ENCODE results near the gene CA4. TPM values are rescaled to one million over a fixed set of nuclear protein-coding genes. Genes with fewer than 3 reads are reported as not detected.

The CA4 gene
- total RNA-seq, 4 donors from 2014 or later: 1.5 to 3.5 (median 2.0) TPM

DNA sequence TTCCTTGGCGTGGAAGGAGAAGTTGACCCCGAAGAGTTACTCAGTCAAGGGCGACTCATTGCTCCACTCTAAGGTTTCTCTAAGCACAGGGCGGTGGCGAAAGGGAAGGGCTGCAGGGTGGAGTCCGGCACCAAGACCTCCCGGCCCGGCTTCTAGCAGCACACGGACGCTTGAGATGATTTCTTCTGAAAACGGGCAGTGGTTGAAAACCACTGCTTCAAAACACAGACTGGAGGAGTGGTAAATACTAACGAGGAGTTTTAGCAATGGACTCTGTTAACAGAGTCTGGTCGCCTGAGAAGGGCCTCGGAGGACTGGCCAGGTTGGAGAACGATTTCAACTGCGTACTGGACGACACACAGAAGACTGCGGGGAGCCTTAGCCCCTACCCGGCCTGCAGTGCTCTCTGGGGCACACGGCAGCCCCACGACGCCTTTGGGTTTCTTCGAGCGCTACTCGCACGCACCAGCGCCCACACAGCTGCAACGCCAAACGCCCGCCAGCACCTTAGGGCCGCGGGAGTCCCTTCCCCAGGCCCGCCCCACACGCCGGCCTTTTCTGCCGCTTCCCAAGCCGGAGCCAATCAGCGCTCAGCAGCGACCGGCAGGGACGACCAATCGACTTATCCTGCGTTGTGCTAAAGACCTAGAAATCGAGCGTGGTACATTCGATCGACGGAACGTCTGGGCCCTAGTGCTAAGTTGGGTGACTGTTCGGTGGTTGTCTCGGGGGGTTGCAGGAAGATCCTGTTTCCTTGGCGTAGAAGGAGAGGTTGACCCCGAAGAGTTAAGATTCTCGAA lies 14.4 kb upstream of the CA4 start:
- TF ChIP-seq, protein P1, sequence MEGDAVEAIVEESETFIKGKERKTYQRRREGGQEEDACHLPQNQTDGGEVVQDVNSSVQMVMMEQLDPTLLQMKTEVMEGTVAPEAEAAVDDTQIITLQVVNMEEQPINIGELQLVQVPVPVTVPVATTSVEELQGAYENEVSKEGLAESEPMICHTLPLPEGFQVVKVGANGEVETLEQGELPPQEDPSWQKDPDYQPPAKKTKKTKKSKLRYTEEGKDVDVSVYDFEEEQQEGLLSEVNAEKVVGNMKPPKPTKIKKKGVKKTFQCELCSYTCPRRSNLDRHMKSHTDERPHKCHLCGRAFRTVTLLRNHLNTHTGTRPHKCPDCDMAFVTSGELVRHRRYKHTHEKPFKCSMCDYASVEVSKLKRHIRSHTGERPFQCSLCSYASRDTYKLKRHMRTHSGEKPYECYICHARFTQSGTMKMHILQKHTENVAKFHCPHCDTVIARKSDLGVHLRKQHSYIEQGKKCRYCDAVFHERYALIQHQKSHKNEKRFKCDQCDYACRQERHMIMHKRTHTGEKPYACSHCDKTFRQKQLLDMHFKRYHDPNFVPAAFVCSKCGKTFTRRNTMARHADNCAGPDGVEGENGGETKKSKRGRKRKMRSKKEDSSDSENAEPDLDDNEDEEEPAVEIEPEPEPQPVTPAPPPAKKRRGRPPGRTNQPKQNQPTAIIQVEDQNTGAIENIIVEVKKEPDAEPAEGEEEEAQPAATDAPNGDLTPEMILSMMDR (IDR thresholded peaks at IDR 0.05): no peak
- TF ChIP-seq POLR2A (IDR thresholded peaks at IDR 0.05): no peak
- 4 to 5% methylated on average over 54 of the region's 54 CpGs for WGBS, 2 donors
- peak overlapping the region; percentile 49 for H3K4me3 ChIP-seq (ENCODE audit: low read depth, poor library complexity, severe bottlenecking)
- intact Hi-C loops (cut with DNase I; ENCODE audit: low total_unique reads): no loop called here
- DNase-seq (ENCODE audit: low spot score in 2 of 2): peak; percentile 81 to 95

DNA sequence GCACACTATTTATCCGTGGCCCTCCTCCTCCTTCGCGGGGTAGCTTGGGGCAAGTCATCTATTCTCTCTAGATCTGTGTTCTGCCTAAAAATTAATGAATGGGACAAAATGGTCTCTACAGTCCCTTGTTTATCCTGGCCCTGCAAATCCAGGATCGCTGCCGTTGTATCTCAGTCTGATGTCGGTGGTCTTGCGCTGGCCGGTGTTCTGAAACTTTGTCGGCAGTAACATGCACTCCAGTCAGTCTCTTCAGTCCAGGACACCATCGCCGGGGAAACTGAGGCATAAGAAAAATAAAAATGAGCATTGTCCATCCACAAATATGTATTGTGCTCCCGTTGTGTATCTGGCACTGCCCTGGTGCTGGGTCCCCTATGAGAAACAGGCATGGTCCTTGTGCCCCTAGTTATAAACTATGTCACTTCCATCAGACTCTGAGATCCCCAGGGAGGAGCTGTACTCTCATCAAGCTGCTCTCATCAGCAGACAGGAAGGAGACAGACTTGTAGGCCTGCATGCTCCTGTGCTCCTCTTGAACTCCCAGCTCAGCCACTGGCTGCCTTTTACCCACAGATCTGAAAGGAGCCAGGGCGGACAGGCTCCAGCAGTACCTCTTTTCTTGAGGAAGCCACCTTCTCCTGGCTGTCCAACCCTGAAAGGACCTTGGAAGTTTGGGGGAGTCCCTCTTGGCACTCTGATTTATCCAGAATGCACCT lies 13.7 kb upstream of the CA4 start:
- DNase-seq (ENCODE audit: low spot score in 2 of 2): peak in 1 of 2 donors; percentile 61
- TF ChIP-seq, protein P1 (IDR thresholded peaks at IDR 0.05): no peak
- TF ChIP-seq POLR2A (IDR thresholded peaks at IDR 0.05): no peak
- 75 to 79% methylated on average over 13 of the region's 13 CpGs for WGBS, 2 donors
- intact Hi-C loops (cut with DNase I; ENCODE audit: low total_unique reads): no loop called here
- H3K4me3 ChIP-seq (ENCODE audit: low read depth, poor library complexity, severe bottlenecking): no peak overlapping the region

DNA sequence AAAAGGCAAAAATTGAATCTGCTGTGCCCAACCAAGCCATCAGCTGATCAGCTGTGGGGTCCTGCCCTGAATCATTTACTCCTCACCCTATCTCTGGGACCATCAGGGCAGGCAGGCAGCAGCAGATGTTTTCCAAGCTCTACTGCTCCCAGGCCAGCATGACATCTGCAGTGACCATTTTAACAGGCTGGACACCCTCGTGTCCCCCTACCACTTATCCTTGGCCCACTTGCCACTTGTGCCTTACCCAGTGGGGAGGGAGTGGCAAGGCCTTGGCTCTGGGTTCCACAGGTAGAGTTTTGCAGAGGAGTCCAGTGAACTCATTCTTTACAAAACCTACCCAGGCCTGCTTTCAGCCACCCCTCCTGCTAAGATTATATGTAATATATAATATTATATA lies 12.0 kb upstream of the CA4 start:
- no peak overlapping the region for H3K4me3 ChIP-seq (ENCODE audit: low read depth, poor library complexity, severe bottlenecking)
- intact Hi-C loops (cut with DNase I; ENCODE audit: low total_unique reads): no loop called here
- TF ChIP-seq, protein P1 (IDR thresholded peaks at IDR 0.05): no peak
- no peak for TF ChIP-seq POLR2A (IDR thresholded peaks at IDR 0.05)
- DNase-seq (ENCODE audit: low spot score in 2 of 2): no peak
- WGBS, 2 donors: 50 to 59% methylated on average over 1 of the region's 1 CpG

DNA sequence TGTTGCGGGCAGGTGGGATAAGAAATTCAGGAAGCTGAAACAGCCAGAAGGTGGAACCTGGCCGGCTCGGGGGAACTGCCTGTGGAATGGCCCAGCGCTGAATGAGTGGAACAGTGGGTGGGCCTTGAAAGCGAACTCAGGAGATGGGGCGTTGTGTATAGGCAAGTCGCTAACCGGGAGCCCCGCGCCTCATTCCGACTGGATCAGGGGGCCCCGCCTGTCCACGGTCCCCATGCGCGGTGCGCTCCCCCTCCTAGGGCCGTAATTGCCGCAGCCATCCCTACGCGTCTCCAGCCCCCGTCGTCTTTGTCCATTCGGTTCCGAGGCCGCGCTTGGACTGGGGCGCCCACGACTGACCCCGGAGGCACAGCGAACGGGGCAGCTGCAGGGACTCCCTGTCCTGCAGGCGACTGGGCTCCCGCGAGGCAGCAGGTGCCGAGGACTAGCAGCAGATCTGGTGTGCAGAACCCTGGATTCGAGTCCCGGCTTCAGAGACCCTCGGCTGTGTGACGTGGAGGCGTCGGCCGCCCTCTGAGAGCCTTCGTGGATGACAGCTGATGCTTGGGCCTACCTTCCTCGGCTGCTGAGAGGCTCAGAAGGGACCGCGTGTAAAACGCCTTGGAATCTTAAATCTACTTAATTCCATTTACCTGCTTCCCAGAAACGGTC lies 10.9 kb upstream of the CA4 start:
- WGBS, 2 donors: 13% methylated on average over 18 to 26 of the region's 48 CpGs
- DNase-seq (ENCODE audit: low spot score in 2 of 2): no peak
- no peak overlapping the region for H3K4me3 ChIP-seq (ENCODE audit: low read depth, poor library complexity, severe bottlenecking)
- intact Hi-C loops (cut with DNase I; ENCODE audit: low total_unique reads): no loop called here
- no peak for TF ChIP-seq POLR2A (IDR thresholded peaks at IDR 0.05)
- TF ChIP-seq, protein P1 (IDR thresholded peaks at IDR 0.05): no peak

DNA sequence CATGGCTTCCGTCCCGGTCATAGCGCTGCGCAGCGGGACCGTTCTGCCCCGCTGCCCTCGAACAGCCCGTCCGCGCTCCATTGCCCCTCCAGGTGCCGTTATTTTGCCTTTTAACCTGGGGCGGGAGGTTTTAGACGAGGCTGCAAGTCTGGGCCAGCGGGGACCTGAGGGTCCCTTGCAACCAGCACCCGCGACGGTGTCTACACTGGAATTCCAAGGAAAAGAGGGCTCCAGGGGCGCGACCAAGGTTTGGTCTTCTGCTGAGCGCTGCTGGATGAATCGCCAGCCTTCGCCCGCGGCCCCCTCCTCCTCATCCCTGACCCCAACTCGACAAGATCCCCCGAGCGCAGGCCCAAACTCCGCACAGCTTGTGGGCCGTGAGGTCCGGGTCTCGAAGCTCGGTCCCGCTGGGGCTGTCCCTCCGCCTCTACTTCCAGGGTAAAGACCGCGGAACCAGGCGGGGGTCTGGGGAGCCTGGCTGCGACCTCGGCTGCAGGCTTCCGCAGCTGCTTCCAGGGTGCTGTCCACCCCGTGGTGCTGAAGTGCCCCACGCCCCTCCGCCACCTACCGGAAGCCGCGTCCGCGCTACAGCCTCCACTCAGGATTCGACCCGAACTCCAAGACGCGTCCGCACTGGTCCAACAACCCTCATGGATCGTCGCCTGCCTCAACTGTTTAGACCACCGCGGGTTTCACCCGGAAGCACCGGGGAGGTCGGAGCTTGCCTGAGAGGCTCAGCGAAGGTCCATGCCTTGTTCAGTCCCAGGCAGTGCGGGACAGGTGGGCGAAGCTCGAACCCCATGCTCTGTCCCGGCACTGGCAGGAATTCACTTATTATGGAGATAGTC lies 10.1 kb upstream of the CA4 start:
- no peak overlapping the region for H3K4me3 ChIP-seq (ENCODE audit: low read depth, poor library complexity, severe bottlenecking)
- 7 to 8% methylated on average over 43 to 46 of the region's 66 CpGs for WGBS, 2 donors
- peak; percentile 39 to 90 for DNase-seq (ENCODE audit: low spot score in 2 of 2)
- intact Hi-C loops (cut with DNase I; ENCODE audit: low total_unique reads): no loop called here
- TF ChIP-seq POLR2A (IDR thresholded peaks at IDR 0.05): no peak
- TF ChIP-seq, protein P1 (IDR thresholded peaks at IDR 0.05): peak in 1 of 3 donors; percentile 24

All from lower leg skin (tissue), 4 donors.